Measurements from ENCODE around the gene RNF39. TPM values are rescaled to one million over a fixed set of nuclear protein-coding genes. Genes with fewer than 3 reads are reported as not detected.

Gene RNF39
- total and polyA plus RNA-seq, 2 of the 13 experiments (the other 11 are each of a cell fraction or from before 2014, with no cell fraction given), result 0.13 to 1.8 TPM

GRCh38 chr6:30091577-30092381 lies 16.2 kb upstream of the RNF39 start (continued):
- TF ChIP-seq HMGA1 (CRISPR knock-in tag; conservative IDR thresholded peaks at IDR 0.05) (no peak), TCF7 (IDR thresholded peaks at IDR 0.05; ENCODE audit: low read depth) (no peak), MLX (CRISPR knock-in tag; IDR thresholded peaks at IDR 0.05) (peak; percentile 37; the same call in 1 of the 2 replicates), SKI (IDR thresholded peaks at IDR 0.05; ENCODE audit: partially characterized antibody) (no peak), ZNF34 (CRISPR knock-in tag; IDR thresholded peaks at IDR 0.05; ENCODE audit: borderline replicate concordance) (no peak), GTF3A (CRISPR knock-in tag; conservative IDR thresholded peaks at IDR 0.05) (no peak), KDM1A (CRISPR knock-in tag; IDR thresholded peaks at IDR 0.05) (no peak), RERE (CRISPR knock-in tag; IDR thresholded peaks at IDR 0.05; ENCODE audit: low read depth) (no peak), ZNF382 (CRISPR knock-in tag; IDR thresholded peaks at IDR 0.05; ENCODE audit: borderline replicate concordance) (no peak), FOSL2 (CRISPR knock-in tag; IDR thresholded peaks at IDR 0.05) (peak; percentile 60), MYC (CRISPR knock-in tag; IDR thresholded peaks at IDR 0.05; ENCODE audit: borderline replicate concordance) (no peak), CHCHD3 (CRISPR knock-in tag; IDR thresholded peaks at IDR 0.05) (peak; percentile 43; the same call in 1 of the 2 replicates), YY1 (IDR thresholded peaks at IDR 0.05; ENCODE audit: insufficient read depth, insufficient replicate concordance, low read depth, low read length) (peak; percentile 29), PITX1 (CRISPR knock-in tag; IDR thresholded peaks at IDR 0.05) (0 out of 2 replicates have a peak, but pooled peaks have one; percentile 9), MEF2D (CRISPR knock-in tag; IDR thresholded peaks at IDR 0.05) (0 out of 2 replicates have a peak, but pooled peaks have one; percentile 25), ZNF501 (CRISPR knock-in tag; IDR thresholded peaks at IDR 0.05) (no peak; the same call in 1 of the 2 replicates), EHMT2 (IDR thresholded peaks at IDR 0.05; ENCODE audit: borderline replicate concordance, low read depth, low read length) (no peak)

Measured in HepG2 (cell line).